GM21619 (cell line): ENCODE measurements around the gene TSC22D4.
"Not testable (repeated sequence)": the region's sequence is repeated elsewhere in the genome, so short reads cannot be mapped to it uniquely, and the experiment has no call there.

Source experiments
- ATAC-seq: cut with Tn5 transposase; IDR thresholded peaks from one replicate; pipeline ENCODE4 v1.9.1; 2021; ENCODE audit not compliant: unreplicated experiment

Gene TSC22D4

DNA sequence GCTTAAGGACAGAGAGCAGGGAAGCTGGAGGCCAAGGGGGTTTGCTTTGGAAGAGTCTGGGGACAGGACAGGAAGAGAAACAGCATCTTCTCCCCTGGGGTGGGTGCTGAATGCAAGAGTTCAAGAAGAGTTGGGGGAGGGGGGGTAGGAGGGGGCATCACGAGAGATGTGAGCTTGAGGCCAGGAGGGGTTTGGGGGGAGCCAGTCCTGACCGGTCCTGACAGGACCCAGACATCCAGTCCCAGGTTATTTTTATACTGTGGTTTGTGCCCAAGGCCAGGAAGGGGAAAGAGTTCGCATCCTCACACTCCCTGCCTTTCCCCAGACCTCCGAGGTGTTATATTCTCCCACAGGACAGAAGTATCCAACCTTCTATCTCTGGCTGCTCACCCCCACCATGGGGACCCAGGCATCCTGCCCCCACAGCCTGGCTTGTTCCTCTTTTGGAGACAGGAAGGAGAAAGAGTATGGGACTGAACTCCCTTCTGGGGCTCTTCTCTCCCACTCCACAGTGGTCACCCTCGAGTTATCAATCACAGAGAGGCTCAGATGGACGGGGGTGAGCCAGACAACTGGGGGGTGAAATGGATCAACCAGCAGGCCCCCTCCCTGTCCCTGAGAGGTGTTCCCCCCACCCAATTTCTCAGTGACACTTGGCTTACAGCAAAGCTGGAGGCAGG is 2.8 kb downstream of the TSC22D4 start:
- ATAC-seq: no peak

- no peak for ATAC-seq
These were observed 3.5 kb downstream of the TSC22D4 start for GRCh38 chr7:100475549-100475948.

GRCh38 chr7:100472854-100473499 is 6.0 kb downstream of the TSC22D4 start:
- ATAC-seq: no peak

GRCh38 chr7:100472121-100472851 is 6.7 kb downstream of the TSC22D4 start:
- no peak for ATAC-seq

- no peak for ATAC-seq
These were observed 8.0 kb downstream of the TSC22D4 start for GRCh38 chr7:100471021-100471420.

GRCh38 chr7:100469227-100470044 is 9.6 kb downstream of the TSC22D4 start:
- ATAC-seq: no peak

GRCh38 chr7:100467638-100468373 is 11.2 kb downstream of the TSC22D4 start:
- ATAC-seq: no peak

GRCh38 chr7:100466653-100467605 is 12.1 kb downstream of the TSC22D4 start:
- ATAC-seq: no peak

GRCh38 chr7:100465702-100466311 is 13.2 kb downstream of the TSC22D4 start:
- no peak for ATAC-seq

DNA sequence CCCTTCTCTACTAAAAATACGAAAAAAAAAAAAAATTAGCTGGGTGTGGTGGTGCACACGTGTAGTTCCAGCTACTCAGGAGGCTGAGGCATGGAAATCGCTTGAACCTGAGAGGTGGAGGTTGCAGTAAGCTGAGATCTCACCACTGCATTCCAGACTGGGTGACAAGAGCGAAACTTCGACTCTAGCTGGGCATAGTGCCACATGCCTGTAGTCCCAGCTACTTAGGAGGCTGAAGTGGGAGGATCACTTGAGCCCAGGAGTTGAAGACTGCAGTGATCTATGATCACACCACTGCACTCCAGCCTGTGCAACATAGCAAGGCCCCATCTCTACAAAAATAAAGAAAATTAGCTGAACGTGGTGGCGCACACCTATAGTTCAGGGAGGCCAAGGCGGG is 13.7 kb downstream of the TSC22D4 start:
- no peak for ATAC-seq

DNA sequence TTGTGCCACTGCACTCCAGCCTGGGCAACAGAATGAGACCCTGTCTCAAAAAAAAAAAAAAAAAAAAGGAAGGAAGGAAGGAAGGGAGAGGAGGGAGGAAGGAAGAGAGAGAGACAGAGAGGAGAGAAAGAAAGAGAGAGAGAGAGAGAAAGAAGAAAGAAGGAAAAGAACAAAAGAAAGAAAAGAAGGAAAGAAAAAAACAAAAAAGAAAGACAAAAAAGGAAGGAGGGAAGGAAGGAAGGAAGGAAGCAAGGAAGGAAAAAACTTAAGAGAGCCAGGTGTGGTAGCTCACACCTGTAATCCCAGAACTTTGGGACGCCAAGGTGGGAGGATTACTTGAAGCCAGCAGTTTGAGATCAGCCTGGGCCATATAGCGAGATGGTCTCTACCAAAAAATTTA is 14.2 kb downstream of the TSC22D4 start:
- no peak for ATAC-seq

GRCh38 chr7:100464210-100464660 is 14.8 kb downstream of the TSC22D4 start, which contains the start of gene SPACDR:
SPACDR (minus strand) TSS chr7:100464260; CDS start chr7:100464025, 235 bp downstream.
- no peak for ATAC-seq

GRCh38 chr7:100457033-100457432 is 22.0 kb downstream of the TSC22D4 start:
- ATAC-seq: no peak

GRCh38 chr7:100456562-100456961 is 22.5 kb downstream of the TSC22D4 start:
- no peak for ATAC-seq

GRCh38 chr7:100455206-100455605 is 23.8 kb downstream of the TSC22D4 start:
- ATAC-seq: no peak

DNA sequence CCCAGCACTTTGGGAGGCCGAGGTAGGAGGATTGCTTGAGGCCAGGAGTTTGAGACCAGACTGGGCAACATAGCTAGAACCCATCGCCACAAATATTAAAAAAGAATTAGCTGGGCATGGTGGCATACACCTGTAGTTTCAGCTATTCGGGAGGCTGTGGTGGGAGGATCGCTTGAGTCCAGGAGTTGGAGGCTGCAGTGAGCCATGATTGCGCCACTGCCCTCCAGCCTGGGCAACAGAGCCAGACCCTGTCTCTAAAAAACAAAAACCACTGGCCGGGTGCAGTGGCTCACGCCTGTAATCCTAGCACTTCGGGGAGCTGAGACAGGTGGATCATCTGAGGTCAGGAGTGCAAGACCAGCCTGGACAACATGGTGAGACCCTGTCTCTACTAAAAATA is 25.2 kb downstream of the TSC22D4 start:
- ATAC-seq: not testable (repeated sequence)

GRCh38 chr7:100452513-100452912 is 26.5 kb downstream of the TSC22D4 start:
- no peak for ATAC-seq

GRCh38 chr7:100449190-100449795 is 29.7 kb downstream of the TSC22D4 start:
- no peak for ATAC-seq
